ENCODE measurements around the gene PACSIN1. TPM values are rescaled to one million over a fixed set of nuclear protein-coding genes. Genes with fewer than 3 reads are reported as not detected.

Gene PACSIN1
- total and polyA plus RNA-seq, 2 of the 4 experiments (the other 2 are of a cell fraction): 0.02 TPM; not detected in 1

DNA sequence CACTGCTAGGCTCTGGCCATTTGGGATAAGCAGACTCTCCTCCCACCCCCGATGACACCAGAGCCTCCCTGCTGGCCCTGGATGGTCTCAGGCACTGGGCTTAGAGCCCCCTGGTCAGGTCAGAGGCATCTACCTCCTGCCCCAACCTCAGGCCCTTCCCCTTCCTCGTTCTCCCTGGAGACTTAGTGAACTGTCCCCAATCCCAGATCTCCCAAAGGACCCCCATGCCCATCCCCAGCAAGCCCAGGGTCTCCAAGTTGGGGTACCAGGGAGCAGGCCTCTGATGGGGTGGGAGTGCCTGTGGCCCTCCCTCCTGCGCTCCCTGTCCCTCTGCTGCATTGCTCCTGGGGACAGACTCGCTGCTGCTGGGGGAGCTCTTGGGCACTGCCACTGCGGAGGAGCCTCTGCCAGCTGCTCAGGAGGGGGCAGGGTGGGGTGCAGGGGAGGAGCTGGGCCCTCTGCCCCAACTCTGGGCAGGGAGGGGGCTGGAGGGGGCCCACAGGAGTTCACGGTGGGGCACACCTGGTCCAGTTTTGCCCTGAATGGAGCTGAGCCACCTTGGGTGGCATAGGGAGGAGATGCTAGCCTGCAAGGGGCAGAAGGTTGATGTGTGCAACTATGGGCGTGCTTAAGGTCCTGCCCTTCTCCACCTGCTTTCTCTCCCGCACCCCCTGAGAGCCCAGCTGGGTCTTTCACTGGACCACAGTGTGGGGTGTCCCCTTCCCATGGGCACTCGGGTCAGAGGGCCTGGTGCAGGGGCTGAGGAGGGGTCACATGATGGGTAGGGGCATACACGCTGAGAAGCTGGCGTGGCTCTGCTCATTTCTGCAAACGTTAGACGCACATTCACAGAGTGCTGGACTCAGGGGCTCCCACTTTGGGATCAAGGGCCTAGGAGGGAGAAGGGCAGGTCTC is 49.9 kb downstream of the PACSIN1 start:
- no peak overlapping the region for H3K9ac ChIP-seq (ENCODE audit: low read depth, low read length)
- no peaks in the 10 kb centered on the region for H3K36me3 ChIP-seq (ENCODE audit: control insufficient read depth, insufficient read depth, low read length)
- peaks cover 1% of the 10 kb centered on the region; the same call in 1 of the 2 replicates for H3K4me1 ChIP-seq (ENCODE audit: control insufficient read depth, insufficient read depth, low read length)
- H3K23ac ChIP-seq (ENCODE audit: low read depth, low read length): no peak overlapping the region
- no peak overlapping the region for H4K91ac ChIP-seq (ENCODE audit: insufficient read depth, low read depth, low read length)
- ATAC-seq (ENCODE audit: low read depth): no peak
- H2AK9ac ChIP-seq (replicated peaks; ENCODE audit: low read depth, low read length, poor library complexity): no peak overlapping the region
- BruUV-seq (replicated peaks): no TSS peak
- no peak overlapping the region for H3K4ac ChIP-seq (ENCODE audit: low read depth, low read length)
- H3K79me1 ChIP-seq (ENCODE audit: low read depth in 1 of 2, low read length in 2 of 2): no peaks in the 10 kb centered on the region
- dilution Hi-C loops (cut with HindIII; ENCODE audit: low sequenced_read_pairs, unreplicated experiment) (no loop called here), intact Hi-C loops (cut with micrococcal nuclease) (no loop called here), in situ Hi-C loops (cut with MboI; ENCODE audit: low sequenced_read_pairs) (no loop called here)
- H3K27me3 ChIP-seq (ENCODE audit: control insufficient read depth, insufficient read depth, low read length): peaks cover 63% of the 10 kb centered on the region
- no peak overlapping the region for H4K8ac ChIP-seq (ENCODE audit: low read depth in 2 of 2, low read length in 2 of 2)
- no peak overlapping the region for H2AFZ ChIP-seq (replicated peaks; ENCODE audit: low read length, poor library complexity)
- no peak overlapping the region for H2BK20ac ChIP-seq (ENCODE audit: low read depth, low read length)
- no peak overlapping the region for H2BK120ac ChIP-seq (ENCODE audit: low read depth, low read length)
- H4K5ac ChIP-seq (ENCODE audit: low read depth, low read length): no peak overlapping the region
- H3K9me3 ChIP-seq (ENCODE audit: control insufficient read depth, insufficient read depth, low read length): no peaks in the 10 kb centered on the region; the same call in 1 of the 2 replicates
- CTCF ChIA-PET: no interaction called here
- H2AK5ac ChIP-seq (ENCODE audit: low read depth, low read length): no peak overlapping the region
- H4K20me1 ChIP-seq (ENCODE audit: insufficient read depth, low read length): no peaks in the 10 kb centered on the region
- no peak for TF ChIP-seq MAFK (IDR thresholded peaks at IDR 0.05; ENCODE audit: low read depth, low read length)
- no peak for TF ChIP-seq RAD21 (IDR thresholded peaks at IDR 0.05; ENCODE audit: low read length)
- TF ChIP-seq RCOR1 (IDR thresholded peaks at IDR 0.05; ENCODE audit: insufficient replicate concordance, low read length): no peak
- no peak for TF ChIP-seq POLR2A (IDR thresholded peaks at IDR 0.05; ENCODE audit: low read depth, low read length)
- no peak for TF ChIP-seq MXI1 (IDR thresholded peaks at IDR 0.05; ENCODE audit: borderline replicate concordance, low read depth, low read length)
- TF ChIP-seq SMC3 (IDR thresholded peaks at IDR 0.05; ENCODE audit: low read depth, low read length): no peak
- TF ChIP-seq, protein P1, sequence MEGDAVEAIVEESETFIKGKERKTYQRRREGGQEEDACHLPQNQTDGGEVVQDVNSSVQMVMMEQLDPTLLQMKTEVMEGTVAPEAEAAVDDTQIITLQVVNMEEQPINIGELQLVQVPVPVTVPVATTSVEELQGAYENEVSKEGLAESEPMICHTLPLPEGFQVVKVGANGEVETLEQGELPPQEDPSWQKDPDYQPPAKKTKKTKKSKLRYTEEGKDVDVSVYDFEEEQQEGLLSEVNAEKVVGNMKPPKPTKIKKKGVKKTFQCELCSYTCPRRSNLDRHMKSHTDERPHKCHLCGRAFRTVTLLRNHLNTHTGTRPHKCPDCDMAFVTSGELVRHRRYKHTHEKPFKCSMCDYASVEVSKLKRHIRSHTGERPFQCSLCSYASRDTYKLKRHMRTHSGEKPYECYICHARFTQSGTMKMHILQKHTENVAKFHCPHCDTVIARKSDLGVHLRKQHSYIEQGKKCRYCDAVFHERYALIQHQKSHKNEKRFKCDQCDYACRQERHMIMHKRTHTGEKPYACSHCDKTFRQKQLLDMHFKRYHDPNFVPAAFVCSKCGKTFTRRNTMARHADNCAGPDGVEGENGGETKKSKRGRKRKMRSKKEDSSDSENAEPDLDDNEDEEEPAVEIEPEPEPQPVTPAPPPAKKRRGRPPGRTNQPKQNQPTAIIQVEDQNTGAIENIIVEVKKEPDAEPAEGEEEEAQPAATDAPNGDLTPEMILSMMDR (conservative IDR thresholded peaks at IDR 0.05; ENCODE audit: low read depth, low read length): no peak
- WGBS, 2 experiments (ENCODE audit: extremely low coverage in 2 of 2, insufficient read length in 1 of 2): 83% methylated on average over 1 of the region's 13 CpGs; no CpG with 5 or more reads in 1 of the 2 experiments
- POLR2A ChIA-PET (ENCODE audit: unreplicated experiment): no interaction called here
- no peak overlapping the region for H3K4me3 ChIP-seq (ENCODE audit: insufficient read depth, low read depth, low read length)
- H3K56ac ChIP-seq (ENCODE audit: extremely low read depth, insufficient read depth, low read length): no peak overlapping the region
- H2BK5ac ChIP-seq (ENCODE audit: low read depth, low read length, poor library complexity, severe bottlenecking): no peak overlapping the region
- no peak overlapping the region for H3K18ac ChIP-seq (ENCODE audit: low read depth, low read length)
- H3K9me1 ChIP-seq (ENCODE audit: insufficient read depth, low read length): no peaks in the 10 kb centered on the region
- no peak overlapping the region for H3K14ac ChIP-seq (replicated peaks; ENCODE audit: low read depth, low read length)
- no peak overlapping the region for H3K27ac ChIP-seq (ENCODE audit: insufficient read depth, low read length)
- no peak overlapping the region for H2BK15ac ChIP-seq (ENCODE audit: low read depth, low read length)
- DNase-seq: no peak
- no peak overlapping the region for H3K4me2 ChIP-seq (ENCODE audit: low read depth, low read length)
